ENCODE results near the gene F10.

Gene F10

GRCh38 chr13:113148407-113148806 lies 25.8 kb downstream of the F10 start:
- H3K27ac ChIP-seq (ENCODE audit: insufficient read depth, low read depth, low read length, poor library complexity, severe bottlenecking): no peak overlapping the region
- 93 to 94% methylated on average over 13 of the region's 13 CpGs for WGBS, 2 experiments
- peaks cover 12% of the 10 kb centered on the region for H3K4me1 ChIP-seq (ENCODE audit: control insufficient read depth, insufficient read depth, low read length)
- H3K4me3 ChIP-seq (ENCODE audit: insufficient read depth, low read depth, low read length): no peak overlapping the region
- no peaks in the 10 kb centered on the region for H3K9me3 ChIP-seq (ENCODE audit: control insufficient read depth, low read length)
- H3K36me3 ChIP-seq (ENCODE audit: control insufficient read depth, insufficient read depth, low read length): no peaks in the 10 kb centered on the region
- H3K27me3 ChIP-seq (ENCODE audit: control insufficient read depth, insufficient read depth, low read length, poor library complexity, severe bottlenecking): peaks cover 25% of the 10 kb centered on the region

- no peak overlapping the region for H3K27ac ChIP-seq (ENCODE audit: insufficient read depth, low read depth, low read length, poor library complexity, severe bottlenecking)
- H3K36me3 ChIP-seq (ENCODE audit: control insufficient read depth, insufficient read depth, low read length): no peaks in the 10 kb centered on the region
- no peak overlapping the region for H3K4me3 ChIP-seq (ENCODE audit: insufficient read depth, low read depth, low read length)
- peaks cover 28% of the 10 kb centered on the region for H3K27me3 ChIP-seq (ENCODE audit: control insufficient read depth, insufficient read depth, low read length, poor library complexity, severe bottlenecking)
- WGBS, 2 experiments: 95% methylated on average over 38 of the region's 38 CpGs
- no peaks in the 10 kb centered on the region for H3K9me3 ChIP-seq (ENCODE audit: control insufficient read depth, low read length)
- H3K4me1 ChIP-seq (ENCODE audit: control insufficient read depth, insufficient read depth, low read length): peaks cover 11% of the 10 kb centered on the region
Measured at GRCh38 chr13:113148940-113149503, 26.4 kb downstream of the F10 start.

GRCh38 chr13:113149711-113150549 lies 27.3 kb downstream of the F10 start:
- Histone ChIP-seq H3K9me3 (ENCODE audit: control insufficient read depth, low read length) (no peaks in the 10 kb centered on the region), H3K4me3 (ENCODE audit: insufficient read depth, low read depth, low read length) (no peak overlapping the region), H3K27me3 (ENCODE audit: control insufficient read depth, insufficient read depth, low read length, poor library complexity, severe bottlenecking) (peaks cover 28% of the 10 kb centered on the region), H3K36me3 (ENCODE audit: control insufficient read depth, insufficient read depth, low read length) (no peaks in the 10 kb centered on the region), H3K27ac (ENCODE audit: insufficient read depth, low read depth, low read length, poor library complexity, severe bottlenecking) (no peak overlapping the region), H3K4me1 (ENCODE audit: control insufficient read depth, insufficient read depth, low read length) (peaks cover 10% of the 10 kb centered on the region)
- WGBS, 2 experiments: 95 to 96% methylated on average over 26 of the region's 26 CpGs

- WGBS, 2 experiments: 91% methylated on average over 31 of the region's 31 CpGs
- H3K36me3 ChIP-seq (ENCODE audit: control insufficient read depth, insufficient read depth, low read length): no peaks in the 10 kb centered on the region
Measured at GRCh38 chr13:113150550-113151365, 28.2 kb downstream of the F10 start.

GRCh38 chr13:113151745-113152690 lies 29.4 kb downstream of the F10 start:
- H3K27me3 ChIP-seq (ENCODE audit: control insufficient read depth, insufficient read depth, low read length, poor library complexity, severe bottlenecking): peaks cover 28% of the 10 kb centered on the region
- peaks cover 10% of the 10 kb centered on the region for H3K4me1 ChIP-seq (ENCODE audit: control insufficient read depth, insufficient read depth, low read length)
- H3K9me3 ChIP-seq (ENCODE audit: control insufficient read depth, low read length): no peaks in the 10 kb centered on the region
- WGBS, 2 experiments: 80 to 82% methylated on average over 28 of the region's 28 CpGs
- no peaks in the 10 kb centered on the region for H3K36me3 ChIP-seq (ENCODE audit: control insufficient read depth, insufficient read depth, low read length)
- H3K4me3 ChIP-seq (ENCODE audit: insufficient read depth, low read depth, low read length): no peak overlapping the region
- no peak overlapping the region for H3K27ac ChIP-seq (ENCODE audit: insufficient read depth, low read depth, low read length, poor library complexity, severe bottlenecking)

More at GRCh38 chr13:113150550-113151365, 28.2 kb downstream of the F10 start:
- H3K9me3 ChIP-seq (ENCODE audit: control insufficient read depth, low read length): no peaks in the 10 kb centered on the region
- H3K4me1 ChIP-seq (ENCODE audit: control insufficient read depth, insufficient read depth, low read length): peaks cover 10% of the 10 kb centered on the region
- H3K27me3 ChIP-seq (ENCODE audit: control insufficient read depth, insufficient read depth, low read length, poor library complexity, severe bottlenecking): peaks cover 28% of the 10 kb centered on the region
- no peak overlapping the region for H3K27ac ChIP-seq (ENCODE audit: insufficient read depth, low read depth, low read length, poor library complexity, severe bottlenecking)
- H3K4me3 ChIP-seq (ENCODE audit: insufficient read depth, low read depth, low read length): no peak overlapping the region

GRCh38 chr13:113152691-113152983 lies 30.0 kb downstream of the F10 start:
- Histone ChIP-seq H3K36me3 (ENCODE audit: control insufficient read depth, insufficient read depth, low read length) (no peaks in the 10 kb centered on the region), H3K9me3 (ENCODE audit: control insufficient read depth, low read length) (no peaks in the 10 kb centered on the region), H3K27ac (ENCODE audit: insufficient read depth, low read depth, low read length, poor library complexity, severe bottlenecking) (no peak overlapping the region), H3K4me1 (ENCODE audit: control insufficient read depth, insufficient read depth, low read length) (peaks cover 10% of the 10 kb centered on the region), H3K4me3 (ENCODE audit: insufficient read depth, low read depth, low read length) (peak overlapping the region; percentile 29), H3K27me3 (ENCODE audit: control insufficient read depth, insufficient read depth, low read length, poor library complexity, severe bottlenecking) (peaks cover 28% of the 10 kb centered on the region)
- 19 to 25% methylated on average over 2 of the region's 2 CpGs for WGBS, 2 experiments

- H3K27me3 ChIP-seq (ENCODE audit: control insufficient read depth, insufficient read depth, low read length, poor library complexity, severe bottlenecking): peaks cover 28% of the 10 kb centered on the region
- peak overlapping the region; percentile 29 for H3K4me3 ChIP-seq (ENCODE audit: insufficient read depth, low read depth, low read length)
- H3K4me1 ChIP-seq (ENCODE audit: control insufficient read depth, insufficient read depth, low read length): peaks cover 11% of the 10 kb centered on the region
- 6 to 8% methylated on average over 60 of the region's 60 CpGs for WGBS, 2 experiments
- H3K36me3 ChIP-seq (ENCODE audit: control insufficient read depth, insufficient read depth, low read length): no peaks in the 10 kb centered on the region
- H3K27ac ChIP-seq (ENCODE audit: insufficient read depth, low read depth, low read length, poor library complexity, severe bottlenecking): no peak overlapping the region
- H3K9me3 ChIP-seq (ENCODE audit: control insufficient read depth, low read length): no peaks in the 10 kb centered on the region
Measured at GRCh38 chr13:113152984-113153809, 30.6 kb downstream of the F10 start.

GRCh38 chr13:113153810-113154748 lies 31.5 kb downstream of the F10 start:
- Histone ChIP-seq H3K36me3 (ENCODE audit: control insufficient read depth, insufficient read depth, low read length) (no peaks in the 10 kb centered on the region), H3K27me3 (ENCODE audit: control insufficient read depth, insufficient read depth, low read length, poor library complexity, severe bottlenecking) (peaks cover 28% of the 10 kb centered on the region), H3K4me1 (ENCODE audit: control insufficient read depth, insufficient read depth, low read length) (peaks cover 18% of the 10 kb centered on the region), H3K4me3 (ENCODE audit: insufficient read depth, low read depth, low read length) (peak overlapping the region; percentile 29), H3K9me3 (ENCODE audit: control insufficient read depth, low read length) (no peaks in the 10 kb centered on the region), H3K27ac (ENCODE audit: insufficient read depth, low read depth, low read length, poor library complexity, severe bottlenecking) (no peak overlapping the region)
- 21 to 22% methylated on average over 21 to 22 of the region's 76 CpGs for WGBS, 2 experiments

All from ectodermal cell (in vitro differentiated cells).